Measurements from ENCODE around the gene SLC6A4.

Gene SLC6A4

GRCh38 chr17:30220414-30220813, 15.1 kb downstream of the SLC6A4 start:
- Histone ChIP-seq H3K4me3 (ENCODE audit: low read length in 2 of 2) (no peak overlapping the region), H3K36me3 (ENCODE audit: control insufficient read depth in 2 of 2, insufficient read depth in 2 of 2, low read length in 2 of 2) (no peaks in the 10 kb centered on the region), H3K27me3 (ENCODE audit: control insufficient read depth in 1 of 2, insufficient read depth in 2 of 2, low read length in 2 of 2) (no peaks in the 10 kb centered on the region), H3K27ac (ENCODE audit: low read length) (no peak overlapping the region), H3K9ac (ENCODE audit: low read length in 2 of 2) (no peak overlapping the region), H3K9me3 (ENCODE audit: control insufficient read depth in 2 of 2, low read length in 2 of 2) (no peaks in the 10 kb centered on the region), H3K4me1 (ENCODE audit: control insufficient read depth, insufficient read depth, low read length) (no peaks in the 10 kb centered on the region)

DNA sequence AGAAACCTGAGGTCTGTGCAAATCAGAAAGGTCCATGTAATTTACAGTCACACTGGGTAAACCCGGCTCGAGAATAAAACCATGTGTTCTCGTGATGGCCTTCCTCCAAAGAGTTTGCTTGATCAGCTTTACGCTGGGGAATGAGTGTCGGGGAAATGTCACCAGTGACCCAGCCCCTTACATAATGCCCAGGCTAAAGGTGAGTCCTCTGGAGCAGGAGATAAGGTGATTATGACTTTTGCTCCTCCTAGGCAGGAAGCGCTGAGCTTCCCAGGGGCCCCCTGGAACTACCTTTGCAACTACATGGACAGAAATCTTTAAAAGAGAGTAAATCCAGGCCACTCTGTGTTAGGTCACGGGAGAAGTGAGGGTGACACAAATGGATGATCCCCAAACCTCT, 15.7 kb downstream of the SLC6A4 start:
- H3K9me3 ChIP-seq (ENCODE audit: control insufficient read depth in 2 of 2, low read length in 2 of 2), result no peaks in the 10 kb centered on the region
- no peak overlapping the region for H3K9ac ChIP-seq (ENCODE audit: low read length in 2 of 2)
- H3K27ac ChIP-seq (ENCODE audit: low read length), result no peak overlapping the region
- no peaks in the 10 kb centered on the region for H3K36me3 ChIP-seq (ENCODE audit: control insufficient read depth in 2 of 2, insufficient read depth in 2 of 2, low read length in 2 of 2)
- no peak overlapping the region for H3K4me3 ChIP-seq (ENCODE audit: low read length in 2 of 2)
- H3K4me1 ChIP-seq (ENCODE audit: control insufficient read depth, insufficient read depth, low read length), result no peaks in the 10 kb centered on the region
- no peaks in the 10 kb centered on the region for H3K27me3 ChIP-seq (ENCODE audit: control insufficient read depth in 1 of 2, insufficient read depth in 2 of 2, low read length in 2 of 2)

DNA sequence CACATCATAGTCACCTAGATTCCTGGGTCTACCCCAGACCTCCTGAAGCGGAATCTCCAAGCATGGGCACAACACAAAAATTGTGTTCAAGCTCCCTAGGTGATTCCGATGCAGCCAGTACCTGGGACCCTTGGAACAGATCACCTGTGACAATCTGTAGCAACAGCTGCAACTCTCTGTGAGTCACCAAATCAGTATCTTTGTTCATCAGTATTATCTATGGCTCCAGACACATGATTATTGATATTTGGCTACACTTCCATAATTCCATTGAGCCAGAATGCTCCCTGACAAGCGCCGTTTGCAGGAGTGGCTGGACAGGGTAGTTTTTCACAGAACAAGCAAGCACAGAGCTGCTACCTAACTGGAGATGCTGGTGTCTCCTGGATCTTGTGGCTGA, 16.2 kb downstream of the SLC6A4 start:
- Histone ChIP-seq H3K36me3 (ENCODE audit: control insufficient read depth in 2 of 2, insufficient read depth in 2 of 2, low read length in 2 of 2) (no peaks in the 10 kb centered on the region), H3K27me3 (ENCODE audit: control insufficient read depth in 1 of 2, insufficient read depth in 2 of 2, low read length in 2 of 2) (no peaks in the 10 kb centered on the region), H3K9me3 (ENCODE audit: control insufficient read depth in 2 of 2, low read length in 2 of 2) (no peaks in the 10 kb centered on the region), H3K4me1 (ENCODE audit: control insufficient read depth, insufficient read depth, low read length) (no peaks in the 10 kb centered on the region), H3K4me3 (ENCODE audit: low read length in 2 of 2) (no peak overlapping the region), H3K27ac (ENCODE audit: low read length) (no peak overlapping the region), H3K9ac (ENCODE audit: low read length in 2 of 2) (no peak overlapping the region)

DNA sequence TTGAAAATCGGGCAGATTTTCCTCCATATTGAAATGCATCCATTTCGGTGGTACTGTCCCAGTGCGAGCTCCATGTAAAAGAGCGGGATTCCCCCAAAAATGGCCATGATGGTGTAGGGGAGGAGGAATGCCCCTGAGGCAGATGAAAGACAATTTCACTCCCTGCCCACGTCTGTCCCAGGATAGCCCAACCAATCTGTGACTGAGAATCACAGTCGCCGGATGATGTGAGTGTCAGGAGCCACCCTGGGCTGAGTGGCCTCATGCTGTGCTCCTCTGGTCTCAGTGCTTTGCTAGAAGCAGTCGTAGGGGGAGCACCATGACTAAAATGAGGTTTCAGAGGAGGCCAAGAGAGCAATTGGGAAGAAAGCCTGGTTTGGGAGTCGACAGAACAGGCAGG, 16.7 kb downstream of the SLC6A4 start:
- Histone ChIP-seq H3K4me1 (ENCODE audit: control insufficient read depth, insufficient read depth, low read length) (no peaks in the 10 kb centered on the region), H3K9me3 (ENCODE audit: control insufficient read depth in 2 of 2, low read length in 2 of 2) (no peaks in the 10 kb centered on the region), H3K27ac (ENCODE audit: low read length) (no peak overlapping the region), H3K9ac (ENCODE audit: low read length in 2 of 2) (no peak overlapping the region), H3K36me3 (ENCODE audit: control insufficient read depth in 2 of 2, insufficient read depth in 2 of 2, low read length in 2 of 2) (no peaks in the 10 kb centered on the region), H3K27me3 (ENCODE audit: control insufficient read depth in 1 of 2, insufficient read depth in 2 of 2, low read length in 2 of 2) (no peaks in the 10 kb centered on the region), H3K4me3 (ENCODE audit: low read length in 2 of 2) (no peak overlapping the region)

DNA sequence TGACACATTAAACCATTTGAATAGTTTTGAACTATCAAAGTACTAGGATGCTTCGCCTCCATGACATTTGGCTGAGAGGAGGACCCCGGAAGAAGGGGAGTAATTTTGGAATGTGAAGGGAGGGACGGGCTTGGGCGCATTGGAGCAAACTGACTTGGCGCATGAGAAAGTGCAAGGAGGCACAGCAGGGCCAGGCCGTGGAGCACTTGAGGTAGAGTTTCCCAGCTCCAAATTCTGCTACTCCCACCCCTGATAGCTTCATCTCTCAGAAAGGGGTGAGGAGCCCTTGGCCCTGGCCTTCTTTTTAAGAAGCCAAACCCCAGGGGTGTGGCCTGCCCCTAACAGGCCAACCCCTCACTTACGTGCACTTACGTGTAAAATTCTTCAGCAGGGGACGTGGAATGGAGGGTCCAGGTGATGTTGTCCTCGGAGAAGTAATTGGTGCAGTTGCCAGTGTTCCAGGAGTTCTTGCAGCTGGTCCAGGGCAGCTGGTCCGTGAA, 17.7 kb downstream of the SLC6A4 start:
- Histone ChIP-seq H3K36me3 (ENCODE audit: control insufficient read depth in 2 of 2, insufficient read depth in 2 of 2, low read length in 2 of 2) (no peaks in the 10 kb centered on the region), H3K9ac (ENCODE audit: low read length in 2 of 2) (no peak overlapping the region), H3K4me1 (ENCODE audit: control insufficient read depth, insufficient read depth, low read length) (no peaks in the 10 kb centered on the region), H3K9me3 (ENCODE audit: control insufficient read depth in 2 of 2, low read length in 2 of 2) (no peaks in the 10 kb centered on the region), H3K27ac (ENCODE audit: low read length) (no peak overlapping the region), H3K4me3 (ENCODE audit: low read length in 2 of 2) (no peak overlapping the region), H3K27me3 (ENCODE audit: control insufficient read depth in 1 of 2, insufficient read depth in 2 of 2, low read length in 2 of 2) (no peaks in the 10 kb centered on the region)

DNA sequence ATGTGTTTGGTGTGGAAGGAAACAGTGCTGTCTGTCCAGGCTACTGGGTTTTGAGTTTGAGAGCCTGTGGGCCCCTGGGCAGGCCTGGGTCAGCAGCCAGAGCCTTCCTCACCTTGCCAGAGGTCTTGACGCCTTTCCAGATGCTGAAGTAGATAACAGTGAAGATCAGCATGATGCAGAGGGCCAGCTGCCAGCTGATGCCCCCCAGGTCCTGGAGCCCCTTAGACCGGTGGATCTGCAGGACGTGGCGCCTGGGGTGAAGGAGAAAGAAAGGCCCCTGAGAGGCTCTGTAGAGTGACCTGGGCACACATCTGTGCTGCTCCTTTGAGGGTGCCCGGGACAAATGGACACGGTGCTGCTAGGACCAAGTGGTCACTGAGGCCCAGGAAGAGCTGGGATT, 18.4 kb downstream of the SLC6A4 start:
- no peaks in the 10 kb centered on the region for H3K36me3 ChIP-seq (ENCODE audit: control insufficient read depth in 2 of 2, insufficient read depth in 2 of 2, low read length in 2 of 2)
- no peaks in the 10 kb centered on the region for H3K27me3 ChIP-seq (ENCODE audit: control insufficient read depth in 1 of 2, insufficient read depth in 2 of 2, low read length in 2 of 2)
- H3K9ac ChIP-seq (ENCODE audit: low read length in 2 of 2), result no peak overlapping the region
- no peaks in the 10 kb centered on the region for H3K4me1 ChIP-seq (ENCODE audit: control insufficient read depth, insufficient read depth, low read length)
- no peak overlapping the region for H3K4me3 ChIP-seq (ENCODE audit: low read length in 2 of 2)
- H3K9me3 ChIP-seq (ENCODE audit: control insufficient read depth in 2 of 2, low read length in 2 of 2), result no peaks in the 10 kb centered on the region
- no peak overlapping the region for H3K27ac ChIP-seq (ENCODE audit: low read length)

GRCh38 chr17:30212750-30213149, 22.7 kb downstream of the SLC6A4 start:
- no peaks in the 10 kb centered on the region for H3K36me3 ChIP-seq (ENCODE audit: control insufficient read depth in 2 of 2, insufficient read depth in 2 of 2, low read length in 2 of 2)
- no peak overlapping the region for H3K9ac ChIP-seq (ENCODE audit: low read length in 2 of 2)
- H3K9me3 ChIP-seq (ENCODE audit: control insufficient read depth in 2 of 2, low read length in 2 of 2), result no peaks in the 10 kb centered on the region
- no peak overlapping the region for H3K4me3 ChIP-seq (ENCODE audit: low read length in 2 of 2)
- peaks cover 0 to 1% of the 10 kb centered on the region in 2 donors for H3K27me3 ChIP-seq (ENCODE audit: control insufficient read depth in 1 of 2, insufficient read depth in 2 of 2, low read length in 2 of 2)
- H3K27ac ChIP-seq (ENCODE audit: low read length), result no peak overlapping the region
- no peaks in the 10 kb centered on the region for H3K4me1 ChIP-seq (ENCODE audit: control insufficient read depth, insufficient read depth, low read length)

DNA sequence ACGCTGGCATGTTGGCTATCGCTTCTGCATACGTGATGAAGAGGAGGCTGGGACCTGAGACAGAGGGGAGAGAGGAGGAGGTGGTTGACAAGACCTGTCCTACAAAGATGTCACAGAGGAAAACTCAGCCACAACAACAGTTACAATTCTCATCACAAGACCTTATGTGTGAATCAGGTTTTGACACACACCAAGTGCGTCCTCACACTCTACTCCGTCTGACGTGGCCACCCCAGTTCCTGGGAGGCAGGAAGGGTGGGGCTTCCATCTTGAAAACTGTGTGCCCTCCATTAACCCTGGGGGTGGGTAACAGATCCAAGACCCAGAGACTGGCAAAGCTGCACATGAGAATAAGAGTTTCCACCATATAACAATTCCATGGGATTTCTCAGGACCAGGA, 24.1 kb downstream of the SLC6A4 start:
- no peak overlapping the region for H3K4me3 ChIP-seq (ENCODE audit: low read length in 2 of 2)
- no peaks in the 10 kb centered on the region for H3K36me3 ChIP-seq (ENCODE audit: control insufficient read depth in 2 of 2, insufficient read depth in 2 of 2, low read length in 2 of 2)
- no peaks in the 10 kb centered on the region for H3K4me1 ChIP-seq (ENCODE audit: control insufficient read depth, insufficient read depth, low read length)
- H3K27ac ChIP-seq (ENCODE audit: low read length), result no peak overlapping the region
- no peak overlapping the region for H3K9ac ChIP-seq (ENCODE audit: low read length in 2 of 2)
- H3K9me3 ChIP-seq (ENCODE audit: control insufficient read depth in 2 of 2, low read length in 2 of 2), result no peaks in the 10 kb centered on the region
- peaks cover 2 to 3% of the 10 kb centered on the region in 2 donors for H3K27me3 ChIP-seq (ENCODE audit: control insufficient read depth in 1 of 2, insufficient read depth in 2 of 2, low read length in 2 of 2)

DNA sequence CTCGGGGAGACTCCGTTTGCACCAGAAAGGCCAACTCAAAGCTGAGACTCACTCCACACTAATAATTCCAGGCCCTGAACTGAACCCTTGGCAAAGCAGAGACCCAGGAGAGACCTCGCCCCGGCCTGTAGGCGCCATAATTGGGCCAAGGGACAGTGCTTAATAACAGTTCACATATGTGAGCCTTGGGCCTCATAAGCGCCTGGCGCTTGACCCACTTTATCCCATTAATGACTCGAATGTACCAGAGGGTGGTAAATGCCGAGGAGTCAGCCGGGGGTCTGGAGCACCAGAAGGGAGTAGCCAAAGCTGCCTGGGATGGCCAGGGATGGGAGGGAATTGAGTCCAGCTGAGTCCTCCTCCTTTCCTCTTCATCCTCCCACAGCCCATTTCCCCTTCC, 24.6 kb downstream of the SLC6A4 start:
- Histone ChIP-seq H3K27ac (ENCODE audit: low read length) (no peak overlapping the region), H3K4me1 (ENCODE audit: control insufficient read depth, insufficient read depth, low read length) (no peaks in the 10 kb centered on the region), H3K36me3 (ENCODE audit: control insufficient read depth in 2 of 2, insufficient read depth in 2 of 2, low read length in 2 of 2) (no peaks in the 10 kb centered on the region)

GRCh38 chr17:30210366-30210765, 25.1 kb downstream of the SLC6A4 start:
- Histone ChIP-seq H3K9ac (ENCODE audit: low read length in 2 of 2) (no peak overlapping the region), H3K9me3 (ENCODE audit: control insufficient read depth in 2 of 2, low read length in 2 of 2) (no peaks in the 10 kb centered on the region), H3K36me3 (ENCODE audit: control insufficient read depth in 2 of 2, insufficient read depth in 2 of 2, low read length in 2 of 2) (no peaks in the 10 kb centered on the region), H3K27ac (ENCODE audit: low read length) (no peak overlapping the region), H3K27me3 (ENCODE audit: control insufficient read depth in 1 of 2, insufficient read depth in 2 of 2, low read length in 2 of 2) (peaks cover 3 to 4% of the 10 kb centered on the region in 2 donors), H3K4me3 (ENCODE audit: low read length in 2 of 2) (no peak overlapping the region), H3K4me1 (ENCODE audit: control insufficient read depth, insufficient read depth, low read length) (no peaks in the 10 kb centered on the region)

More for the DNA sequence above, 24.6 kb downstream of the SLC6A4 start:
- H3K27me3 ChIP-seq (ENCODE audit: control insufficient read depth in 1 of 2, insufficient read depth in 2 of 2, low read length in 2 of 2), result peaks cover 3 to 4% of the 10 kb centered on the region in 2 donors
- H3K9ac ChIP-seq (ENCODE audit: low read length in 2 of 2), result no peak overlapping the region
- H3K4me3 ChIP-seq (ENCODE audit: low read length in 2 of 2), result no peak overlapping the region
- H3K9me3 ChIP-seq (ENCODE audit: control insufficient read depth in 2 of 2, low read length in 2 of 2), result no peaks in the 10 kb centered on the region

- Histone ChIP-seq H3K27ac (ENCODE audit: low read length) (no peak overlapping the region), H3K9ac (ENCODE audit: low read length in 2 of 2) (no peak overlapping the region), H3K4me3 (ENCODE audit: low read length in 2 of 2) (no peak overlapping the region), H3K9me3 (ENCODE audit: control insufficient read depth in 2 of 2, low read length in 2 of 2) (no peaks in the 10 kb centered on the region), H3K27me3 (ENCODE audit: control insufficient read depth in 1 of 2, insufficient read depth in 2 of 2, low read length in 2 of 2) (peaks cover 3 to 4% of the 10 kb centered on the region in 2 donors), H3K36me3 (ENCODE audit: control insufficient read depth in 2 of 2, insufficient read depth in 2 of 2, low read length in 2 of 2) (no peaks in the 10 kb centered on the region), H3K4me1 (ENCODE audit: control insufficient read depth, insufficient read depth, low read length) (no peaks in the 10 kb centered on the region)
Measured at GRCh38 chr17:30209930-30210329, 25.6 kb downstream of the SLC6A4 start.
